ENCODE results near the gene TRAF7. TPM values are rescaled to one million over a fixed set of nuclear protein-coding genes. Genes with fewer than 3 reads are reported as not detected.

TRAF7 gene
- total and polyA plus RNA-seq, 2 of the 13 experiments (the other 11 are each of a cell fraction or from before 2014, with no cell fraction given) = 47.9 to 65.6 TPM

GRCh38 chr16:2158262-2158638, 2.7 kb downstream of the TRAF7 start (continued):
- no peak for TF ChIP-seq ZNF597 (CRISPR knock-in tag; IDR thresholded peaks at IDR 0.05)
- TF ChIP-seq SMARCE1 (IDR thresholded peaks at IDR 0.05; ENCODE audit: borderline replicate concordance) = no peak
- TF ChIP-seq ZNF772 (CRISPR knock-in tag; IDR thresholded peaks at IDR 0.05) = peak; percentile 5; the same call in 1 of the 2 replicates
- 0 out of 2 replicates have a peak, but pooled peaks have one; percentile 7 for TF ChIP-seq ZNF350 (CRISPR knock-in tag; IDR thresholded peaks at IDR 0.05; ENCODE audit: borderline replicate concordance, low read depth)
- no peak for TF ChIP-seq ZFP37 (CRISPR knock-in tag; IDR thresholded peaks at IDR 0.05; ENCODE audit: borderline replicate concordance)
- TF ChIP-seq ZBTB10 (CRISPR knock-in tag; IDR thresholded peaks at IDR 0.05; ENCODE audit: borderline replicate concordance) = no peak
- no peak for TF ChIP-seq ZBTB4 (CRISPR knock-in tag; IDR thresholded peaks at IDR 0.05; ENCODE audit: borderline replicate concordance)
- TF ChIP-seq ZNF678 (CRISPR knock-in tag; IDR thresholded peaks at IDR 0.05) = no peak
- TF ChIP-seq ARID4A (CRISPR knock-in tag; IDR thresholded peaks at IDR 0.05; ENCODE audit: borderline replicate concordance) = no peak; the same call in 1 of the 2 replicates
- TF ChIP-seq PAXIP1 (CRISPR knock-in tag; conservative IDR thresholded peaks at IDR 0.05) = peak; percentile 30; the same call in 1 of the 2 replicates
- no peak for TF ChIP-seq JARID2 (CRISPR knock-in tag; IDR thresholded peaks at IDR 0.05; ENCODE audit: insufficient replicate concordance)
- TF ChIP-seq FOXO1 (CRISPR knock-in tag; IDR thresholded peaks at IDR 0.05) = no peak
- TF ChIP-seq PITX1 (CRISPR knock-in tag; IDR thresholded peaks at IDR 0.05) = peak; percentile 3; the same call in 1 of the 2 replicates
- no peak for TF ChIP-seq ZNF484 (CRISPR knock-in tag; IDR thresholded peaks at IDR 0.05; ENCODE audit: borderline replicate concordance, low read depth)
